Measurements from ENCODE around the gene TEX38.
A peak's percentile ranks its signal among the peaks of the same experiment; 100 is the strongest.
"Not testable (repeated sequence)": the region's sequence is repeated elsewhere in the genome, so short reads cannot be mapped to it uniquely, and the experiment has no call there.

TEX38 gene

DNA sequence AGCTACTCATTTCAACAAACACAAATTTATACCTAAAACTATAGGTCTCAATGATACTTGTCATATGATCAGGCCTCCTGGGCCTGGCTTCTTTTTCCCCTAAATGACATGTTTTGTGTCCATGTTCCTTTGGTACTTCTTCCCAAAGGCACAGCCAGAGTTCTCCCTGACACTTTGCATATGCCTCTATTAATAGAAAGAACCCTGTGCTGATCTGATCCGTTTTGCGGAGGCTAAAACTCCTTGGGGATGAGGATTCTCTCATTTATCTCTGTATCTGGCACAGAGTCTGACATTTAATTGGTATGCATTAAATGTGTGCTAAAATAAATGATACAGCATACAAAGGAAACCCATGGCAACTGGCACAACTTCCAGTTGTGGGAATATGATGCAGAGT is 15.0 kb upstream of the TEX38 start:
- no peak for FAIRE-seq

DNA sequence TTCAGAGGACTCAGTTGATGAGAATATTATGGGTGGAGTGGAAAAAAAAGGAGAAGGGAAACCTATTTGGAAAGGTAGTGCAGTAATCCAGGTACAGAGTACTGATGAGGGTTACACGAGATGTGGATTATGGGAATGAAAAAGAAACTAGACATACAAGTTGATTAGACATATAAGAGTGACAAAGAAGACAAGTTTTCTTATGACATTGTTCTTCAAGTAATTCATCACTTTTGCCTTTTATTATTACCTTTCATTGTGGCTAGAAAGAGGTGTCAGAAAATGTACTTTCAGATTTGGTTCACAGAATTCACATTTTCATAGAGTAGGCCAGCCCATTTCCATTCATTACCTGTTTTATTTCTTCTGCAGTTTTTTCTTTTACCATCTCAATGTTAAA is 13.9 kb upstream of the TEX38 start:
- no peak for FAIRE-seq

- FAIRE-seq = no peak
Measured at GRCh38 chr1:46659307-46659870, 12.3 kb upstream of the TEX38 start.

DNA sequence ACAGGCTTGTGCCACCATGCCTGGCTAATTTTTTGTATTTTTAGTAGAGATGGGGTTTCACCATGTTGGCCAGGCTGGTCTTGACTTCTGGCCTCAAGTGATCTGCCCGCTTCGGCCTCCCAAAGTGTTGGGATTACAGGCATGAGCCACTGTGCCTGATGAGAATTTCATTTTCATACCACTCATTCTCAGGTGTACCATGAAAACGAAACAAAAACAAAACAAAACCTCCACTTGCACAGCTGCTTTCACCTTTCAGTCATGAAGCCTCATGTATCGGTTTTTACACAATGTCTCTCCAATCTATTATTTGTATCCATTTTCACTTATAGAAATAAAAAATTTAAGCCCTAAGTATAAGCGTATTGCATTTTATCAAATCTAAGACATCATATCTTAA is 11.5 kb upstream of the TEX38 start:
- not testable (repeated sequence) for FAIRE-seq

DNA sequence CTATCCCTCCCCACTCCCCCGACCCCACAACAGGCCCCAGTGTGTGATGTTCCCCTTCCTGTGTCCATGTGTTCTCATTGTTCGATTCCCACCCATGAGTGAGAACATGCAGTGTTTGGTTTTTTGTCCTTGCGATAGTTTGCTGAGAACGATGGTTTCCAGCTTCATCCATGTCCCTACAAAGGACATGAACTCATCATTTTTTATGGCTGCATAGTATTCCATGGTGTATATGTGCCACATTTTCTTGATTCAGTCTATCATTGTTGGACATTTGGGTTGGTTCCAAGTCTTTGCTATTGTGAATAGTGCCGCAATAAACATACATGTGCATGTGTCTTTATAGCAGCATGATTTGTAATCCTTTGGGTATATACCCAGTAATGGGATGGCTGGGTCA is 8.7 kb upstream of the TEX38 start:
- not testable (repeated sequence) for FAIRE-seq

- FAIRE-seq = no peak
Measured at GRCh38 chr1:46665983-46666382, 5.7 kb upstream of the TEX38 start.

- no peak for FAIRE-seq
Measured at GRCh38 chr1:46667782-46668760, 3.6 kb upstream of the TEX38 start, which contains the start of gene ATPAF1. TSS of gene ATPAF1 (minus strand) at chr1:46668364. CDS start at chr1:46668322, 42 bp downstream.

GRCh38 chr1:46670134-46670533 is 1.5 kb upstream of the TEX38 start:
- FAIRE-seq = no peak

DNA sequence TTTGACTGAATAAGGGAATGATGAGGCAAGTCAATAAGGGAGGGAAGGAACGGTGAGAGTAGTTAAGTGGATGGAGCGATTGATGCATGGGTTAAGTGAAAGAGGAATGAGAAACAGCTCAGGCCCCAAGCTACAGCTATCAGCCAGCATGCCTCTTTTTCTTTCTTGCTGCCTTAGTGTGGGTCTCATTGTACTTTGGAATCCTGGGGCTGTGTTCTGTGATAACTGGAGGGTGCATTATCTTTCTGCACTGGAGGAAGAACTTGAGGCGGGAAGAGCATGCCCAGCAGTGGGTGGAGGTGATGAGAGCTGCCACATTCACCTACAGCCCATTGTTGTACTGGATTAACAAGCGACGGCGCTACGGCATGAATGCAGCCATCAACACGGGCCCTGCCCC is 1.0 kb downstream of the TEX38 start:
- FAIRE-seq = no peak

GRCh38 chr1:46673749-46674182 is 2.1 kb downstream of the TEX38 start:
- FAIRE-seq = no peak

DNA sequence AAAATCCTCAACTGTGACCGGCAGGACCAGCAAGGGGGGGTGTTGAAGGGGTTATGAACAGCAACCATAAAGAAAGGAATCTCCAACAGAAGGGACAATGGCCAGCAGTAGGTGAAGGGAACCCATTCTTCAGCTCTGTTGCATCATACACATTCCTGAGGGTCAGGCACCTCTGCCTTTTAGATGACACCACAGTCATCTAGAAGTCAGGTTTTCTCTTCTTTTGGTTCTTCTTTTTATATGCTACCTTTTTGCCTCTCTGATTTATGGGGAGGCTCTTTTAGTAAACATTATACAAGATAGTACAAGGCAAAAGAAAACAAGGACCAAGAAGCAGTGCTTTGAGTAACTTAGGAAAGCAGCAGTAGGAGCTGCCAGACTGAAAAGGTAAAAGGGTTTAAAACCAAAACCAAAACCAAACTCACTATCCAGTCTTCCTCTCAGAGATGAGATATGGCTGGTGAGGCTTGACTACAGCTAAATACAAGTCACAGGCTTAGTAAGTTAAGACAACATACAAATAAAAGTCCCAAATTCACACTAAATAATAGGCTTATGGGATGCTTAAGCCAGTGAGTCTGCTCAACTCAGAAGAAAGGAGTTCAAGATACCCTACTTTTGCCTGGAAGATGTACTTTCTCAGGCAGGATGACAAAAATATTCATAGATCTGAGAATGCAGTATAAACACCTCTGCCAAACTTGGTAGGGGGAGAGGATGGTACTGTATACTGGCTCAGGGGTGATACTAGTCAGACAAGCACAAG is 4.1 kb downstream of the TEX38 start:
- no peak for FAIRE-seq

- no peak for FAIRE-seq
Measured at GRCh38 chr1:46676531-46676930, 4.9 kb downstream of the TEX38 start.

DNA sequence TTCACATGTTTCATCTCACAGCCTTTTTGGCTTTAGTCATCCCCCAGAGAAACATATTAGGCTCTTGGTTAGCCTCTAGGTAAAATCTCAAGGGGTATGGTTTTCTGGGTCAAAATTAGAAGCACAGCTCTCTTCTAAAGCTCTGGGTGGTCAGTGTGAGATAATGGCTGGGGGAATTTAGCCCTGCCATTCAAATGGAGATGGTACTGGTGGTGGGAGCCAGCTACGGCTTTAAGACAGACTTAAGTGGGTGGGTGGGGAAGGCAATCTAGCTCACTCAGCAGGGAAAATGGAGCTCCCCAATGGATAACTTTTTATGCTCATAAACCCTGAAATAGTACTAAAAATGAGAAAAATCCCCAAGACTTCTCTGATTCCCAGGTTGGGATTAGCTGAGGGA is 5.7 kb downstream of the TEX38 start:
- FAIRE-seq = no peak

DNA sequence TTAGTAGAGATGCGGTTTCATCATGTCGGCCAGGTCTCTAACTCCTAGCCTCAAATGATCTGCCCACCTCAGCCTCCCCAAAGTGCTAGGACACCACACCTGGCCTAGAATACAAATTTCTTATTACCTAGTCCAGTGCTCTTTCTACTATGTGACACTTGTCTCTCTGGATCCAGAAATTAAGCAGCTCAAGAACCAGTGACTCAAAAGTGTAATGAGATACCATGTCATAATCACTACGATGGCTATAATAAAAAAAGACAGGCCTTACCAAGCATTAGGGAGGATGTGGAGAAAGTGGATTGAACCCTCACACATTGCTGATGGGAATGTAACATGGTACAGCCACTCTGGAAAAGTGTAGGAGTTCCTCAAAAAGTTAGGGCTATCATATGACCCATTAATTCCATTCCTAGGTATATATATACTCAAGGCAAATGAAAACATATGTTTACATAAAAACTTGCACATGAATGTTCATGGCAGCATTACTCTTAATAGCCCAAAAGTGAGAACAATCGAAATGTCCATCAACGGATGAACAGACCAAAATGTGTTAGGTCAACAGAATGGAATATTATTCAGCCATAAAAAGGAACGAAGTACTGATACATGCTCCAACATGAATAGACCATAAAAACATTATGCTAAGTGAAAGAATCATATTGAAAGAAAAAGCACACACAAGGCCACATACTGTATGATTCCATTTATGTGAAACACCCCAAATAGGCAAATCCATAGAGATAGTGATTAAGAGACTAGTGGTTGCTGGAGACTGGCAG is 8.3 kb downstream of the TEX38 start:
- no peak for FAIRE-seq

DNA sequence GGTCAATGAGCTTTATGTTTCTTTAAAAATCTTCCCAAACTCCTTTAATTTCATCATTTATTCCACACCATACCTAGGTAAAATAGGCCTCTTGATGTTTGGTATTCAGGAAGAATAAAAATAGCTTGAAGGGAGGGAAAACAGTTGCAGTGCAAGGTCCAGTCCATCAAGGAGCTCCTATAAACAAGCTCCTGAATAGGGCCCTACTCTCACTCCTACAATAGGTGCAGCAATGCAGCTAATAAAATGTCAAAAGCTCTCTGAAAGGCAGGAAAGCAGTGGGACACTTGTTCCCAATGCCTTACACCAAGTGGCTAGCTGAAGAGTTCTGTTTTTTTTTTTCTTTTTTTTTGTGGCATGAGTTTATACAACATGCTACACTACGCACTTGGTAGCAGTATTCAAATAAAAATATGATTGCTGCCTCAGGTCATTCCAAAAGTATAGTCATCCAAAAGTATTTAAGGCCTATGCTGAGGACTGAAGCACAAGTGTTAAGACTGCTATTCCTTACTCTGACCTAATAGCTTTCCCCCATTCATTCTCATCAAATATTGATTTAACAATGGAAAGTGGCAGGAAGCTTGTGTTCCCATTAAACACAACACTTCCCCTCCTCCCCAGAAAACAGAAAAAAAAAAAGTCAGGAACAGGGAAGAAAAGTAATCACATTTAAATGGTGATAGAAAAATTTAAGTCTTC is 9.8 kb downstream of the TEX38 start:
- FAIRE-seq = no peak

DNA sequence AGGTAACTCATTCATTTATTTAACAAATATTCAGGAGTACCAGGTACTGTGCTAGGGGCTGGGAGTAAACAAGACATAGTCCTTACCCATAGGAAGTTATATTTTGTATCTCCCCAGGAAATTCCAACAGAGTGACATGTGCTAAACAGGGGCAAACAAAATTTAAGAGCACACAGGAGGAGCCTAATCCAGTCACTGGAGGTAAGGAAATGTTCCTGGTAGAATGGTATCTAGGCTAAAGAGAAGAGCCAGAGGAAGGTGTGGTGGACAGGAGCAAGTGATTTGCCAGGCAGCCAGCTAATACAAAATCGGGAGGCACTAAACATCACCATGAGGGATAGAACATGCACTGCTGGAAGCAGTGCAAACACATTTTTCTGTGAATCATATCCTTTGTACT is 10.4 kb downstream of the TEX38 start:
- no peak for FAIRE-seq

GRCh38 chr1:46684670-46685069 is 13.0 kb downstream of the TEX38 start:
- FAIRE-seq = no peak

- peak; percentile 5 for FAIRE-seq
Measured at GRCh38 chr1:46686255-46686654, 14.6 kb downstream of the TEX38 start.

DNA sequence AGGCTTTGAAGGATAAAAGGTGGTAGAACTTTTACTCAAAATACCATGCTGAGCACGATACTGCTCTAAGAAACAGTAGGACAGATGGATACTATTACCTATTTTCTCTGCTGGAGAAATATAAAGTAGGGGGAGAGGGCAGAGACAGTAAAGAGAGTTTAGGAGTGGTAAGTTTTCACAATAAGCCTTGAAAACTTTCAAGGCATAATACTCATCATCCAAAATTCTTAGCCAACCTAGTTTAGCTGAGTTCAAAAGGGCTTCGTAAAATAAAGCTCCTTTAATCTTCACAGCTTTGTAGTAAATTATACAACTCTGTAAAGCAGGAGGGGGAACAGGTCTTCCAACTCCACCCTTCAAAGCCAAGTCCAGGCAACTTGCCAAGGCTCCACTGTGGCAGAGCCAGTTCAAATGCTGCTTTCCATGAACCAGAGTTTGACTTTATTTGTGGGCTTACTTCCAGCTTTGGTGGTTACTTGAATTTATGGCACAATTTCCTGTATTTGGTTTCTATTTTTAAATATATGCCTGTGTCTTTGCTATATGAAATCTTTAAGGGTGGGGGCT is 15.5 kb downstream of the TEX38 start:
- no peak for FAIRE-seq

DNA sequence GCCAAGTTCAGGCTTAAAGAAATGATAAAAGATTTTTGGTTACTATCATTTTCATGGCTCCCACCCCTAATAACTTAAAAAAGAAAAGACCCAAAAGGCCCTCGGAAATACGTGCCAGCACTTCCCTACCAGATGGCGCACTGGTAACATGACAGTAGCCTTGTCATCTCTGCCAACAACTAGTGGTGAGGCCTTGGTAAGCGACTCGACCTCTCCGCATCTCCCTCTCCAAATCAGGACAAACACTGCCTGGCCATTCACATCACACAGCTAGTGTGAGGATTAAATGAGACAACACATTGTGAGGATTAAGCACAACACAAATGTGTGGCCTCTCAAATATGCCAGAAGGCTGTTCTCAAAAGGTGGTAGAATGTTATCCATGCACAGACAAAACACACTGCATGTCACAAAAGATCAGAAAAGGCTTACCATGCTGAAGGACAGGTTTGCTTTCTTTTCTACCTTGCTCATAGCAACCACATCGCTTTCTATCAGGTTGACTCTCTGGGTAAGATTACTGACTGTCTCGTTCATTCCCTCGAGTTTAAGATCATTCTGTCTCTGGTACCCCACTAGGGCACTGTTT is 16.4 kb downstream of the TEX38 start:
- no peak for FAIRE-seq

GRCh38 chr1:46689356-46689755 is 17.7 kb downstream of the TEX38 start:
- FAIRE-seq = no peak
